Measurements from ENCODE around the gene MFAP1.
"Not testable (repeated sequence)": the region's sequence is repeated elsewhere in the genome, so short reads cannot be mapped to it uniquely, and the experiment has no call there.

MFAP1 gene

GRCh38 chr15:43824302-43825246 is at the start of gene MFAP1:
TSS of gene MFAP1 (minus strand) at chr15:43824690. CDS start at chr15:43824569, 121 bp downstream.
- H3K27me3 ChIP-seq (ENCODE audit: control insufficient read depth, insufficient read depth, low read length), result no peaks in the 10 kb centered on the region; the same call in 1 of the 2 replicates
- H3K27ac ChIP-seq (ENCODE audit: low read depth, low read length), result peak within 1 kb of the TSS; percentile 88
- H3K9ac ChIP-seq (ENCODE audit: low read depth, low read length), result peak within 1 kb of the TSS; percentile 74
- peak within 1 kb of the TSS; percentile 84 for H3K4me3 ChIP-seq (ENCODE audit: low read depth, low read length)
- no peaks in the 10 kb centered on the region for H3K4me1 ChIP-seq (ENCODE audit: control insufficient read depth, insufficient read depth, low read length)
- peaks cover 15% of the 10 kb centered on the region; the same call in 1 of the 2 replicates for H3K36me3 ChIP-seq (ENCODE audit: control insufficient read depth, insufficient read depth, low read length)
- no peaks in the 10 kb centered on the region for H3K9me3 ChIP-seq (ENCODE audit: control insufficient read depth, insufficient read depth, low read length)

- no peaks in the 10 kb centered on the region for H3K27me3 ChIP-seq (ENCODE audit: control insufficient read depth, insufficient read depth, low read length)
- H3K9ac ChIP-seq (ENCODE audit: low read depth, low read length), result no peak overlapping the region
- H3K4me1 ChIP-seq (ENCODE audit: control insufficient read depth, insufficient read depth, low read length), result no peaks in the 10 kb centered on the region
- no peak overlapping the region for H3K27ac ChIP-seq (ENCODE audit: low read depth, low read length)
- no peaks in the 10 kb centered on the region for H3K9me3 ChIP-seq (ENCODE audit: control insufficient read depth, insufficient read depth, low read length)
- H3K36me3 ChIP-seq (ENCODE audit: control insufficient read depth, insufficient read depth, low read length), result peaks cover 51% of the 10 kb centered on the region
- no peak overlapping the region for H3K4me3 ChIP-seq (ENCODE audit: low read depth, low read length)
Measured at GRCh38 chr15:43873651-43874050, 49.2 kb upstream of the MFAP1 start.

- no peaks in the 10 kb centered on the region for H3K9me3 ChIP-seq (ENCODE audit: control insufficient read depth, insufficient read depth, low read length)
- H3K27ac ChIP-seq (ENCODE audit: low read depth, low read length), result no peak overlapping the region
- no peak overlapping the region for H3K9ac ChIP-seq (ENCODE audit: low read depth, low read length)
- no peaks in the 10 kb centered on the region for H3K27me3 ChIP-seq (ENCODE audit: control insufficient read depth, insufficient read depth, low read length)
- no peak overlapping the region for H3K4me3 ChIP-seq (ENCODE audit: low read depth, low read length)
- H3K4me1 ChIP-seq (ENCODE audit: control insufficient read depth, insufficient read depth, low read length), result no peaks in the 10 kb centered on the region
- H3K36me3 ChIP-seq (ENCODE audit: control insufficient read depth, insufficient read depth, low read length), result peaks cover 52% of the 10 kb centered on the region
Measured at GRCh38 chr15:43872416-43873020, 48.0 kb upstream of the MFAP1 start.

GRCh38 chr15:43871835-43872234 is 47.3 kb upstream of the MFAP1 start:
- Histone ChIP-seq H3K4me3 (ENCODE audit: low read depth, low read length) (no peak overlapping the region), H3K9ac (ENCODE audit: low read depth, low read length) (no peak overlapping the region), H3K9me3 (ENCODE audit: control insufficient read depth, insufficient read depth, low read length) (no peaks in the 10 kb centered on the region), H3K36me3 (ENCODE audit: control insufficient read depth, insufficient read depth, low read length) (peaks cover 54% of the 10 kb centered on the region), H3K27me3 (ENCODE audit: control insufficient read depth, insufficient read depth, low read length) (no peaks in the 10 kb centered on the region), H3K27ac (ENCODE audit: low read depth, low read length) (no peak overlapping the region), H3K4me1 (ENCODE audit: control insufficient read depth, insufficient read depth, low read length) (no peaks in the 10 kb centered on the region)

- H3K36me3 ChIP-seq (ENCODE audit: control insufficient read depth, insufficient read depth, low read length), result peaks cover 57% of the 10 kb centered on the region
- no peak overlapping the region for H3K4me3 ChIP-seq (ENCODE audit: low read depth, low read length)
- H3K9ac ChIP-seq (ENCODE audit: low read depth, low read length), result no peak overlapping the region
- no peaks in the 10 kb centered on the region for H3K4me1 ChIP-seq (ENCODE audit: control insufficient read depth, insufficient read depth, low read length)
- H3K27me3 ChIP-seq (ENCODE audit: control insufficient read depth, insufficient read depth, low read length), result no peaks in the 10 kb centered on the region
- H3K27ac ChIP-seq (ENCODE audit: low read depth, low read length), result no peak overlapping the region
- no peaks in the 10 kb centered on the region for H3K9me3 ChIP-seq (ENCODE audit: control insufficient read depth, insufficient read depth, low read length)
Measured at GRCh38 chr15:43868406-43868805, 43.9 kb upstream of the MFAP1 start.

- Histone ChIP-seq H3K9ac (ENCODE audit: low read depth, low read length) (no peak overlapping the region), H3K27me3 (ENCODE audit: control insufficient read depth, insufficient read depth, low read length) (no peaks in the 10 kb centered on the region), H3K4me3 (ENCODE audit: low read depth, low read length) (no peak overlapping the region), H3K27ac (ENCODE audit: low read depth, low read length) (no peak overlapping the region), H3K4me1 (ENCODE audit: control insufficient read depth, insufficient read depth, low read length) (no peaks in the 10 kb centered on the region), H3K9me3 (ENCODE audit: control insufficient read depth, insufficient read depth, low read length) (no peaks in the 10 kb centered on the region), H3K36me3 (ENCODE audit: control insufficient read depth, insufficient read depth, low read length) (peaks cover 51% of the 10 kb centered on the region)
Measured at GRCh38 chr15:43867096-43867495, 42.6 kb upstream of the MFAP1 start.

GRCh38 chr15:43866636-43867035 is 42.1 kb upstream of the MFAP1 start:
- not testable (repeated sequence) for H3K9ac ChIP-seq (ENCODE audit: low read depth, low read length); H3K4me1 ChIP-seq (ENCODE audit: control insufficient read depth, insufficient read depth, low read length); H3K9me3 ChIP-seq (ENCODE audit: control insufficient read depth, insufficient read depth, low read length); H3K27ac ChIP-seq (ENCODE audit: low read depth, low read length); H3K27me3 ChIP-seq (ENCODE audit: control insufficient read depth, insufficient read depth, low read length); H3K4me3 ChIP-seq (ENCODE audit: low read depth, low read length)
- peaks cover 47% of the 10 kb centered on the region for H3K36me3 ChIP-seq (ENCODE audit: control insufficient read depth, insufficient read depth, low read length)

- H3K27ac ChIP-seq (ENCODE audit: low read depth, low read length), result no peak overlapping the region
- H3K4me3 ChIP-seq (ENCODE audit: low read depth, low read length), result no peak overlapping the region
- H3K27me3 ChIP-seq (ENCODE audit: control insufficient read depth, insufficient read depth, low read length), result no peaks in the 10 kb centered on the region
- no peaks in the 10 kb centered on the region for H3K9me3 ChIP-seq (ENCODE audit: control insufficient read depth, insufficient read depth, low read length)
- H3K4me1 ChIP-seq (ENCODE audit: control insufficient read depth, insufficient read depth, low read length), result no peaks in the 10 kb centered on the region
- peaks cover 51% of the 10 kb centered on the region for H3K36me3 ChIP-seq (ENCODE audit: control insufficient read depth, insufficient read depth, low read length)
- H3K9ac ChIP-seq (ENCODE audit: low read depth, low read length), result no peak overlapping the region
Measured at GRCh38 chr15:43859546-43859945, 35.1 kb upstream of the MFAP1 start.

GRCh38 chr15:43854801-43855200 is 30.3 kb upstream of the MFAP1 start:
- no peak overlapping the region for H3K27ac ChIP-seq (ENCODE audit: low read depth, low read length)
- no peaks in the 10 kb centered on the region for H3K4me1 ChIP-seq (ENCODE audit: control insufficient read depth, insufficient read depth, low read length)
- H3K4me3 ChIP-seq (ENCODE audit: low read depth, low read length), result no peak overlapping the region
- H3K27me3 ChIP-seq (ENCODE audit: control insufficient read depth, insufficient read depth, low read length), result no peaks in the 10 kb centered on the region
- no peak overlapping the region for H3K9ac ChIP-seq (ENCODE audit: low read depth, low read length)
- peaks cover 64% of the 10 kb centered on the region for H3K36me3 ChIP-seq (ENCODE audit: control insufficient read depth, insufficient read depth, low read length)
- no peaks in the 10 kb centered on the region for H3K9me3 ChIP-seq (ENCODE audit: control insufficient read depth, insufficient read depth, low read length)

- H3K27ac ChIP-seq (ENCODE audit: low read depth, low read length), result no peak overlapping the region
- no peaks in the 10 kb centered on the region for H3K4me1 ChIP-seq (ENCODE audit: control insufficient read depth, insufficient read depth, low read length)
- peaks cover 49% of the 10 kb centered on the region for H3K36me3 ChIP-seq (ENCODE audit: control insufficient read depth, insufficient read depth, low read length)
Measured at GRCh38 chr15:43852607-43853006, 28.1 kb upstream of the MFAP1 start.

GRCh38 chr15:43851251-43851650 is 26.8 kb upstream of the MFAP1 start:
- Histone ChIP-seq H3K9me3 (ENCODE audit: control insufficient read depth, insufficient read depth, low read length) (no peaks in the 10 kb centered on the region), H3K9ac (ENCODE audit: low read depth, low read length) (no peak overlapping the region), H3K36me3 (ENCODE audit: control insufficient read depth, insufficient read depth, low read length) (peaks cover 47% of the 10 kb centered on the region), H3K4me3 (ENCODE audit: low read depth, low read length) (no peak overlapping the region), H3K27ac (ENCODE audit: low read depth, low read length) (no peak overlapping the region), H3K27me3 (ENCODE audit: control insufficient read depth, insufficient read depth, low read length) (no peaks in the 10 kb centered on the region), H3K4me1 (ENCODE audit: control insufficient read depth, insufficient read depth, low read length) (no peaks in the 10 kb centered on the region)

More at GRCh38 chr15:43852607-43853006, 28.1 kb upstream of the MFAP1 start:
- H3K4me3 ChIP-seq (ENCODE audit: low read depth, low read length), result no peak overlapping the region
- H3K27me3 ChIP-seq (ENCODE audit: control insufficient read depth, insufficient read depth, low read length), result no peaks in the 10 kb centered on the region
- H3K9ac ChIP-seq (ENCODE audit: low read depth, low read length), result no peak overlapping the region
- no peaks in the 10 kb centered on the region for H3K9me3 ChIP-seq (ENCODE audit: control insufficient read depth, insufficient read depth, low read length)

Measured in HUES48 (cell line).